Osteoblast (primary cell): ENCODE data around the gene KLF14. TPM values are rescaled to one million over a fixed set of nuclear protein-coding genes. Genes with fewer than 3 reads are reported as not detected.
"Not testable (repeated sequence)": the region's sequence is repeated elsewhere in the genome, so short reads cannot be mapped to it uniquely, and the experiment has no call there.

Experiments
- DNase-seq: peaks from one replicate; pipeline ENCODE4 v3.0.0; 2011; ENCODE audit warnings: low spot score, mixed read lengths; ENCODE audit not compliant: insufficient read length; ENCODE audit errors: missing footprints
- H2AFZ ChIP-seq: 2 replicates; pipeline ENCODE4 v1.6.0; 2011; ENCODE audit warnings: mild to moderate bottlenecking, low read length
- H3K27ac ChIP-seq: 2 replicates; pipeline ENCODE4 v1.5.1; 2011; ENCODE audit warnings: mild to moderate bottlenecking, low read depth, low read length, moderate library complexity
- H3K27me3 ChIP-seq: 2 replicates; pipeline ENCODE4 v1.6.0; 2012; ENCODE audit warnings: mild to moderate bottlenecking, control low read depth, inconsistent platforms, low read length, moderate library complexity; ENCODE audit not compliant: insufficient read depth
- H3K36me3 ChIP-seq: 2 replicates; pipeline ENCODE4 v1.5.1; 2011; ENCODE audit warnings: mild to moderate bottlenecking, low read length, control low read depth, moderate library complexity; ENCODE audit not compliant: insufficient read depth
- H3K4me1 ChIP-seq: 2 replicates; pipeline ENCODE4 v1.5.1; 2011; ENCODE audit warnings: mild to moderate bottlenecking, low read length, control low read depth, moderate library complexity; ENCODE audit not compliant: insufficient read depth
- H3K4me2 ChIP-seq: 2 replicates; pipeline ENCODE4 v1.6.0; 2011; ENCODE audit warnings: mild to moderate bottlenecking, low read length; ENCODE audit not compliant: insufficient read depth
- H3K4me3 ChIP-seq: fragments of 200-600 bp; sonication (generic); 3 replicates; pipeline ENCODE4 v1.5.1; 2012; ENCODE audit warnings: mild to moderate bottlenecking, low read length, inconsistent platforms; ENCODE audit not compliant: insufficient read depth
- H3K79me2 ChIP-seq: 2 replicates; pipeline ENCODE4 v1.6.0; 2012; ENCODE audit warnings: mild to moderate bottlenecking, low read length, control low read depth, inconsistent platforms; ENCODE audit not compliant: insufficient read depth
- H3K9me3 ChIP-seq: 2 replicates; pipeline ENCODE4 v1.5.1; 2011; ENCODE audit warnings: low read depth, low read length, control low read depth
- H4K20me1 ChIP-seq: 2 replicates; pipeline ENCODE4 v1.6.0; 2012; ENCODE audit warnings: mild to moderate bottlenecking, low read length, control low read depth; ENCODE audit not compliant: insufficient read depth
- CTCF ChIP-seq: IDR thresholded peaks from 2 replicates; pipeline ENCODE4 v1.5.1; 2011; ENCODE audit warnings: mild to moderate bottlenecking, low read depth, low read length, moderate library complexity; ENCODE audit errors: extremely low read depth
- total RNA-seq: library from RNA; depleted of rRNA; stranded (reverse); fragments of >200 nt; gene quantifications from 2 replicates; pipeline ENCODE4 v1.2.3, GENCODE V29; 2012

KLF14 gene
- total RNA-seq, 1 donor, result not detected

GRCh38 chr7:130768854-130769253 lies 34.8 kb upstream of the KLF14 start:
- H3K27me3 ChIP-seq, result no peaks in the 10 kb centered on the region
- TF ChIP-seq CTCF, result no peak
- no peak overlapping the region for H3K4me2 ChIP-seq
- DNase-seq, result no peak
- H4K20me1 ChIP-seq, result no peaks in the 10 kb centered on the region
- H2AFZ ChIP-seq, result no peak overlapping the region
- H3K4me3 ChIP-seq, result no peak overlapping the region
- peaks cover 4% of the 10 kb centered on the region for H3K9me3 ChIP-seq
- no peaks in the 10 kb centered on the region for H3K36me3 ChIP-seq
- no peaks in the 10 kb centered on the region for H3K79me2 ChIP-seq
- H3K27ac ChIP-seq, result no peak overlapping the region
- no peaks in the 10 kb centered on the region for H3K4me1 ChIP-seq

GRCh38 chr7:130764569-130764968 lies 30.6 kb upstream of the KLF14 start:
- H3K4me1 ChIP-seq, H3K4me2 ChIP-seq, H3K27me3 ChIP-seq, H3K27ac ChIP-seq, H3K9me3 ChIP-seq, DNase-seq, H3K79me2 ChIP-seq, H3K36me3 ChIP-seq, H2AFZ ChIP-seq, H3K4me3 ChIP-seq, H4K20me1 ChIP-seq: not testable (repeated sequence)

- Histone ChIP-seq H3K4me1 (no peaks in the 10 kb centered on the region), H2AFZ (no peak overlapping the region), H3K4me2 (no peak overlapping the region), H3K36me3 (no peaks in the 10 kb centered on the region), H3K9me3 (no peaks in the 10 kb centered on the region), H3K79me2 (no peaks in the 10 kb centered on the region), H3K27ac (no peak overlapping the region), H3K4me3 (no peak overlapping the region), H4K20me1 (no peaks in the 10 kb centered on the region), H3K27me3 (peaks cover 10% of the 10 kb centered on the region)
- TF ChIP-seq CTCF, result peak; percentile 68
- DNase-seq, result no peak
Measured at GRCh38 chr7:130758429-130759056, 24.5 kb upstream of the KLF14 start.

GRCh38 chr7:130756316-130756715 lies 22.3 kb upstream of the KLF14 start:
- no peak for TF ChIP-seq CTCF
- Histone ChIP-seq H2AFZ (no peak overlapping the region), H3K79me2 (no peaks in the 10 kb centered on the region), H3K27me3 (peaks cover 30% of the 10 kb centered on the region), H3K4me2 (no peak overlapping the region), H4K20me1 (no peaks in the 10 kb centered on the region), H3K4me1 (no peaks in the 10 kb centered on the region), H3K4me3 (no peak overlapping the region), H3K27ac (no peak overlapping the region), H3K9me3 (no peaks in the 10 kb centered on the region), H3K36me3 (no peaks in the 10 kb centered on the region)
- DNase-seq, result no peak
